CD4-positive, alpha-beta memory T cell (primary cell): ENCODE data around the gene POLL. TPM values are rescaled to one million over a fixed set of nuclear protein-coding genes. Genes with fewer than 3 reads are reported as not detected.

Experiments used
- CTCF ChIA-PET: fragments of 350-600 bp; sonication (Branson Sonifier 250); formaldehyde crosslinking; loops from one replicate; lab custom pipeline; 2021; ENCODE audit warnings: inconsistent platforms; ENCODE audit not compliant: partially characterized antibody; lab: Charles Lee
- POLR2A ChIA-PET: fragments of 350-600 bp; sonication (Branson Sonifier 250); formaldehyde crosslinking; loops from one replicate; lab custom pipeline; 2021; ENCODE audit not compliant: partially characterized antibody; lab: Charles Lee
- DNase-seq, 5 donors: peaks; one replicate each; pipeline versions ENCODE4 v3.0.0 to v3.0.0-alpha.2; 2020 to 2022; ENCODE audit warnings: mixed read lengths in 1 of 5
- H3K27ac ChIP-seq: one replicate; pipeline ENCODE4 v1.7.0; 2013; ENCODE audit warnings: low read depth, low read length
- H3K27me3 ChIP-seq: 2 replicates; pipeline ENCODE4 v1.7.0; 2013; ENCODE audit warnings: mild to moderate bottlenecking, low read length, moderate library complexity; ENCODE audit not compliant: insufficient read depth
- H3K36me3 ChIP-seq: 2 replicates; pipeline ENCODE4 v1.7.0; 2013; ENCODE audit warnings: mild to moderate bottlenecking, low read length, moderate library complexity; ENCODE audit not compliant: insufficient read depth
- H3K4me1 ChIP-seq: 2 replicates; pipeline ENCODE4 v1.7.0; 2013; ENCODE audit warnings: mild to moderate bottlenecking, low read length, moderate library complexity; ENCODE audit not compliant: insufficient read depth
- H3K4me3 ChIP-seq, 2 donors: one replicate each; pipeline ENCODE4 v1.7.0; 2013; ENCODE audit warnings: low read length in 2 of 2, mild to moderate bottlenecking in 1 of 2
- H3K9me3 ChIP-seq, 2 donors: one replicate each; pipeline ENCODE4 v1.7.0; 2013; ENCODE audit warnings: low read length in 2 of 2, control low read depth in 1 of 2; ENCODE audit not compliant: control insufficient read depth in 1 of 2
- H3K27ac Mint-ChIP-seq, 7 donors: one replicate each; pipeline ENCODE4 v1.8.0; 2020 to 2021; ENCODE audit warnings: mixed read lengths in 7 of 7, mild to moderate bottlenecking in 6 of 7, inconsistent platforms in 3 of 7, moderate library complexity in 3 of 7
- H3K27me3 Mint-ChIP-seq, 2 donors: one replicate each; pipeline ENCODE4 v1.8.0; 2020 to 2021; ENCODE audit warnings: mixed read lengths in 2 of 2
- H3K36me3 Mint-ChIP-seq, 2 donors: one replicate each; pipeline ENCODE4 v1.8.0; 2020 to 2021; ENCODE audit warnings: mixed read lengths in 2 of 2, inconsistent platforms in 1 of 2, mild to moderate bottlenecking in 1 of 2
- H3K4me1 Mint-ChIP-seq, 4 donors: one replicate each; pipeline ENCODE4 v1.8.0; 2020 to 2021; ENCODE audit warnings: mixed read lengths in 4 of 4, mild to moderate bottlenecking in 1 of 4
- H3K4me3 Mint-ChIP-seq, 8 donors: one replicate each; pipeline ENCODE4 v1.8.0; 2020 to 2021; ENCODE audit warnings: mixed read lengths in 8 of 8, mild to moderate bottlenecking in 7 of 8, moderate library complexity in 6 of 8, inconsistent platforms in 3 of 8
- H3K9me3 Mint-ChIP-seq, 8 donors: one replicate each; pipeline ENCODE4 v1.8.0; 2020 to 2021; ENCODE audit warnings: mixed read lengths in 8 of 8, mild to moderate bottlenecking in 5 of 8, inconsistent platforms in 3 of 8, moderate library complexity in 1 of 8
- intact Hi-C: fragments of 100-400 bp; cut with micrococcal nuclease; formaldehyde crosslinking; loops from one replicate; pipeline ENCODE4 v1.15.1; 2023
- polyA plus RNA-seq, 2 donors: library from polyadenylated mRNA; unstranded; fragments of 300-500 nt; fragmentation: Illumina TruSeq; gene quantifications; one replicate each; pipeline ENCODE4 v1.2.3, GENCODE V29; 2021
- total RNA-seq, 2 experiments: library from RNA; stranded (reverse); gene quantifications; one replicate each; pipeline ENCODE4 v1.2.3, GENCODE V29; 2021

POLL gene
- total and polyA plus RNA-seq, 4 experiments from 2014 or later: 9.2 to 59.3 (median 35.0) TPM

DNA sequence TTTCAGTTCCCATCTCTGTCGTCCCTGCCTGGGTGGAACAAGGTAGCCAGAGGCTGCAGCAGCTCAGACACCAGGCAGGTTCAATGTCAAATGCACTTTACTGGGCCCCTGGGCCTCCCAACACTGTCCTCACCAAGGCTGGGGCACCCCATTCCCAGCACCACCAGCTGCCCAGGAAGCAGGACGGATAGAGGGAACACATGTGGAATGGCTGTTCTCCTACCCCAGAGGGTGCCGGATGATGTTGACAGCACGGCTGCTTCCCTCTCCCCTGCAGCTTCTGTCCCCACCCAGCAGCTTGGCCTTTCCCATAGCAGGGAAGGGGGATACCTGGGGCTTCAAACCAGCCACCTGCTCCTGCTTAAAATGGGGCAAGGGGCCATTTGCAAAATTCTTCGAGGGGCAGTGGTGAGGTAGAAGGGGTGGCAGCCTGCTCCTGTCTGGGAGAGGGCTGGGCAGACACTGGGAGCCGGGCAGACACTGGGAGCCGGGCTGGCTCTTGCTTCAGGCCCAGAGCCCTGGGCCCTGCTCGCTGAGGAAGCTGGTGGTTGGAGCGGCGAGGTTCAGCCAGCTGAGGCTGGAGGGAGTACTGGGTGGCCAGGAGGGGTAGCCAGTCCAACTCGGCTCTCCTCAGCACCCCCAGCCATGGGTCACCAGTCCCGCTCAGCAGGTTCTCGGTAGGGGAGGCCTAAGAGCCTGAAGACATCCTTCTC lies 9.1 kb downstream of the POLL start:
- Mint-ChIP-seq H3K4me1 (no peaks in the 10 kb centered on the region), H3K27me3 (no peaks in the 10 kb centered on the region), H3K36me3 (peaks cover 21 to 40% of the 10 kb centered on the region in 2 donors), H3K4me3 (no peak overlapping the region), H3K9me3 (no peaks in the 10 kb centered on the region), H3K27ac (no peak overlapping the region)
- intact Hi-C loops: no loop called here
- no peak for DNase-seq
- ChIA-PET CTCF (interaction anchor here (0.6 to 4.3 kb wide), 4 partner anchors 8 to 1338 kb away, joined by 3 to 20 read pairs (median 10); no protein-coding TSS in a partner anchor), POLR2A (interaction anchor here (2.3 kb wide), 1 partner anchor 9 kb away, joined by 9 read pairs; the partner anchor contains the start of genes DPCD and POLL)
- no peak overlapping the region for H3K27ac ChIP-seq
- no peak overlapping the region for H3K4me3 ChIP-seq
- H3K4me1 ChIP-seq: no peaks in the 10 kb centered on the region
- H3K27me3 ChIP-seq: no peaks in the 10 kb centered on the region
- H3K36me3 ChIP-seq: peaks cover 27% of the 10 kb centered on the region
- H3K9me3 ChIP-seq: no peaks in the 10 kb centered on the region

DNA sequence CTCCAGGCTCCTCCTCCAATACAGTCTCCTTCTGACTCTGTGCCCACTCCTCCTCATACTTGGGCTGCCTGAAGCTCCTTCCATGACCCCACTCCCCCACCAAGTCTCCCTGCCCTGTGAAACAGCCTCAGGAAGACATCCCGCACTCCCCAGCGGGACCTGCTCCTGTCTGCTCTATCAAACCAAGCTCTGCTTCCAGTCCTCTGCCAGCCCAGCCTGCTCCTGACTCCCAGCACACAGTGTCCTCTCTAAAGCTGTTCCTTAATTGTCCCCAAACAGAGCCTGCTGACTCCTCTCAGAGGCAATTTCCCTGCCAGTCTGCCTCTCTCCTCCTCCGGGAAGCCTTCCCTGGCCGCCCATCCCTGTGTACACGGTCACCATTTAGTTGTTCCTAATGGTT lies 9.9 kb downstream of the POLL start:
- ChIA-PET CTCF (interaction anchor here (4.3 kb wide), 1 partner anchor 364 kb away, joined by 16 read pairs; no protein-coding TSS in a partner anchor), POLR2A (interaction anchor here (2.3 kb wide), 1 partner anchor 10 kb away, joined by 9 read pairs; the partner anchor contains the start of genes DPCD and POLL)
- Mint-ChIP-seq H3K9me3 (no peaks in the 10 kb centered on the region), H3K27me3 (no peaks in the 10 kb centered on the region), H3K36me3 (peaks cover 13 to 33% of the 10 kb centered on the region in 2 donors), H3K4me1 (no peaks in the 10 kb centered on the region), H3K4me3 (no peak overlapping the region), H3K27ac (peak overlapping the region in 1 of 7 donors; percentile 11)
- Histone ChIP-seq H3K27me3 (no peaks in the 10 kb centered on the region), H3K36me3 (peaks cover 27% of the 10 kb centered on the region), H3K9me3 (no peaks in the 10 kb centered on the region), H3K4me1 (no peaks in the 10 kb centered on the region), H3K4me3 (no peak overlapping the region), H3K27ac (no peak overlapping the region)
- DNase-seq: no peak
- intact Hi-C loops: no loop called here

DNA sequence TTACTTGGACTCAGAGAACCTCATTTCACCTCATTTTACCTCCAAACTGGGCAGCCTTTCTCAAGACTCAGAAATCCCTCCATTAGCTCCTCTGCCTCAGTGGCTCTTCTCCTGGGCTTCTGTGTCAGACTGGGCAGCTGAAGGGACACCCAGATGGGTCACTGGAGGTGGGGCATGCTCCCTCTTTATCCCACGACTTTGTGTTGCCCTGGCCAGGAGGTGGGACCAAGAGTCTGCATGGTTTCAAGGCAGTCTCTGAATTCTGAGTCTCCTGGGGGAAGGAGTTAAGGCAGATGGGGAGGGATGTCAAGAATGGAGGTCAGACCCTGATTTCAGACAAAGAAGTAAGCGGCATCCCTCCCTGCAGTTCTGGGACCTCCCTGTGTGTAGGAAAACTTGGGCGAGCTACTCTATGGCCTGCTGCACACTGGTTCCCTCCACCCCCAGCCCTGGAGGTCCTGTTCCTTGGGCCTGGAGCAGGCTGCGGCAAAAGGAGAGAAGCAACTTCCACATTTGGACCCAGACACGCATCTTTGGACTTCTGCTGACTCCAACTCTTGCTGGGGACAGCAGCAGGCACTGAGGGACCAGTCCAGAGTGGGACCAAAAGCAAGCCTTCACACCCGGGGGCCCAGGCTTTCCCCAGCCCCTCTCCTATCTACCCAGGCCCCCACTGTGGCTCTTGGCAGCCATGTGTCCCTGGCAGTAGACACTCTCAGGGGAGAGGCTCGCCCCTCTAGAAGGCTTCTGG lies 10.8 kb downstream of the POLL start:
- H3K36me3 Mint-ChIP-seq: peaks cover 13 to 26% of the 10 kb centered on the region in 2 donors
- no peaks in the 10 kb centered on the region for H3K27me3 Mint-ChIP-seq
- Histone ChIP-seq H3K9me3 (no peaks in the 10 kb centered on the region), H3K4me1 (no peaks in the 10 kb centered on the region), H3K27me3 (no peaks in the 10 kb centered on the region), H3K4me3 (no peak overlapping the region), H3K36me3 (peaks cover 20% of the 10 kb centered on the region), H3K27ac (no peak overlapping the region)
- ChIA-PET CTCF (interaction anchor here (4.3 kb wide), 1 partner anchor 363 kb away, joined by 16 read pairs; no protein-coding TSS in a partner anchor), POLR2A (interaction anchor here (2.3 kb wide), 1 partner anchor 11 kb away, joined by 9 read pairs; the partner anchor contains the start of genes DPCD and POLL)
- peaks cover 0 to 3% (median 0%) of the 10 kb centered on the region in 8 donors for H3K9me3 Mint-ChIP-seq
- intact Hi-C loops: no loop called here
- H3K4me3 Mint-ChIP-seq: no peak overlapping the region
- DNase-seq: no peak
- peak overlapping the region in 3 of 7 donors; percentile 2 to 72 (median 24) for H3K27ac Mint-ChIP-seq
- H3K4me1 Mint-ChIP-seq: no peaks in the 10 kb centered on the region

DNA sequence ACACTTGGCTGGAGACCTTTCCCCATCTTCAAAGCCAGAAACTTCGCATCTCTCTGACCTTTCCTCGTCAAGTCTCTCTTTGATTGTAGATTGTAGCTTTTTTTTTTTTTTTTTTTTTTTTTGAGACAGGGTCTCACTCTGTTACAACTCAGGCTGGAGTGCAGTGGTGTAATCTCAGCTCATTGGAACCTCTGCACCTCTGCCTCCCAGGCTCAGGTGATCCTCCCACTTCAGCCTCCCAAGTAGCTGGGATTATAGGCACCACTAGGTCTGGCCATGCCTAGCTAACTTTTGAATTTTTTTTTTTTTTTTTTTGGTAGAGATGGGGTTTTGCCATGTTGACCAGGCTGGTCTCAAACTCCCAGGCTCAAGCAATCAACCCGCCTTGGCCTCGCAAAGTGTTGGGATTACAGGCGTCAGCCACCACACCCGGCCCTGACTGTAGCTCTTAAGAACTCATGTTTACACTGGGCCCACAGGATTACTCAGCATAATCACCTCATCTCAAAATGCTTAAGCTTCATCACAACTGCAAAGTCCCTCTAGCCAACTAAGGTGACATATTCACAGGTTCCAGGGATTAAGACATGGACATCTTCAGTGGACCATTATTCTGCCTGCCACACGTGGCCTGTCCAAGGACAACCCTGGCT lies 11.7 kb downstream of the POLL start:
- CTCF ChIA-PET: interaction anchor here (0.6 to 4.3 kb wide), 3 partner anchors 109 to 1216 kb away, joined by 4 to 16 read pairs (median 4); no protein-coding TSS in a partner anchor
- POLR2A ChIA-PET: interaction anchor here (0.7 to 2.3 kb wide), 2 partner anchors 12 kb away, joined by 4 to 9 read pairs; partner anchors contain the start of genes DPCD and POLL
- Histone ChIP-seq H3K27ac (no peak overlapping the region), H3K4me3 (no peak overlapping the region), H3K36me3 (peaks cover 17% of the 10 kb centered on the region), H3K4me1 (no peaks in the 10 kb centered on the region), H3K27me3 (no peaks in the 10 kb centered on the region), H3K9me3 (no peaks in the 10 kb centered on the region)
- no peak for DNase-seq
- Mint-ChIP-seq H3K27ac (no peak overlapping the region), H3K4me1 (no peaks in the 10 kb centered on the region), H3K9me3 (peaks cover 0 to 3% (median 0%) of the 10 kb centered on the region in 8 donors), H3K27me3 (no peaks in the 10 kb centered on the region), H3K36me3 (peaks cover 10 to 21% of the 10 kb centered on the region in 2 donors), H3K4me3 (no peak overlapping the region)
- intact Hi-C loops: no loop called here

DNA sequence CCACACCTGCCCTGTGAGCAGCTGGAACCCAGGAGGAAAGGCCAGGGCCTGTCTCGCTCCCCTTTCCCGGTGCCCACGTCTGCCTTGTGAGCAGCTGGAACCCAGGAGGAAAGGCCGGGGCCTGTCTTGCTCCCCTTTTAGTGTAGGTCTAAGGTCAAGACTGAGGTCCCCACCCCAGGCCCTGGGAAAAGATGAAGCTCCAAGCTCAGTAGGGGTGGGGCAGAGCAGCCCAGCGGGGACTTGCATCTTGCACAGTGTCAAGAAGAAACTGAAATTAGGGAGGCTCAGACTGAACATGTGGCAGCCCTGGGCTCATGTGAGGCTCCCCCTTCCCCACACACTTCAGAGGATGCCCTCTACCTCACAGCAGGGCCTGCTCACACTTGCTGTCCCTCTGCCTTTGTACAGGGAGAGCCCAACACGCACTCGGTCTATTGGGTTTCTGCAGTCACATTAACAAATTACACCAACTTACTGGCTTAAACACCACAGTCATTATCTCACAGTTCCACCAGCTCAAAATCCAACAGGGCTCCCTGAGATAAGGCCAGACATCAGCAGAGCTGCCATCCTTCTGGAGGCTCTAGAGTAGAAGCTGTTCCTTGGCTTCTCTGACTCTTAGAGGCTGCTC lies 12.4 kb downstream of the POLL start:
- Mint-ChIP-seq H3K4me3 (no peak overlapping the region), H3K4me1 (no peaks in the 10 kb centered on the region), H3K27ac (peak overlapping the region in 1 of 7 donors; percentile 42), H3K9me3 (peaks cover 0 to 3% (median 0%) of the 10 kb centered on the region in 8 donors), H3K36me3 (peaks cover 10 to 19% of the 10 kb centered on the region in 2 donors), H3K27me3 (no peaks in the 10 kb centered on the region)
- Histone ChIP-seq H3K27ac (no peak overlapping the region), H3K9me3 (no peaks in the 10 kb centered on the region), H3K4me3 (no peak overlapping the region), H3K4me1 (peaks cover under 1% of the 10 kb centered on the region), H3K27me3 (no peaks in the 10 kb centered on the region), H3K36me3 (peaks cover 13% of the 10 kb centered on the region)
- intact Hi-C loops: no loop called here
- ChIA-PET CTCF (interaction anchor here (0.6 to 4.3 kb wide), 3 partner anchors 109 to 1217 kb away, joined by 4 to 16 read pairs (median 4); no protein-coding TSS in a partner anchor), POLR2A (interaction anchor here (0.7 kb wide), 1 partner anchor 12 kb away, joined by 4 read pairs; the partner anchor contains the start of genes DPCD and POLL)
- DNase-seq: no peak

DNA sequence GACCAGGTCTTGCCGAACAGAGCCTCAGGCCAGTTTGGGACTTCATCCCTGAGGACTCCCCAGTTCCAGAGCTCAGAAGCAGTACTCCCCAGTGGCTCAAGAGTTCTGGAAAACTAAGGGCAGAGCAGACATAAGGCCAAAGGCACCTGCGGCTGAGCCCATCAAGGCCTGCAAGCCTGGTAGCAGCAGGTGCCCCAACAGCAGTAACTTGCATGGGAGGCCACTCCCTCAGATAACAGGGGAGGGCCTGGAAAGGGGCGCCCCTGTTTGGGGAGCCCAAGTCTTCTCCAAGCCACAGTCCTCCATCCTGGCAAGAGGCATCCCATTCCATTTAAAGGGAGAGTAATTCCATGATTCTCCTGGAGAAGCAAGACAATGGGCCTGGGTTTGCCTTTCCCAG lies 13.0 kb downstream of the POLL start:
- no peak for DNase-seq
- H3K36me3 ChIP-seq: peaks cover 10% of the 10 kb centered on the region
- intact Hi-C loops: no loop called here
- H3K4me3 ChIP-seq: no peak overlapping the region
- no peak overlapping the region for H3K27ac ChIP-seq
- H3K4me1 ChIP-seq: peaks cover 5% of the 10 kb centered on the region
- ChIA-PET POLR2A (no interaction called here), CTCF (interaction anchor here (1.3 to 4.3 kb wide), 2 partner anchors 108 to 361 kb away, joined by 4 to 16 read pairs; no protein-coding TSS in a partner anchor)
- no peaks in the 10 kb centered on the region for H3K27me3 ChIP-seq
- H3K4me3 Mint-ChIP-seq: no peak overlapping the region
- peaks cover 0 to 3% (median 0%) of the 10 kb centered on the region in 8 donors for H3K9me3 Mint-ChIP-seq
- H3K27me3 Mint-ChIP-seq: no peaks in the 10 kb centered on the region
- peaks cover 0 to under 1% (median 0%) of the 10 kb centered on the region in 4 donors for H3K4me1 Mint-ChIP-seq
- peaks cover 10 to 17% of the 10 kb centered on the region in 2 donors for H3K36me3 Mint-ChIP-seq
- no peaks in the 10 kb centered on the region for H3K9me3 ChIP-seq
- H3K27ac Mint-ChIP-seq: no peak overlapping the region
